GM12878 (cell line): Measurements from ENCODE around the gene ARHGAP22. TPM values are rescaled to one million over a fixed set of nuclear protein-coding genes. Genes with fewer than 3 reads are reported as not detected.

Source experiments
- ATAC-seq: fragments of 200-7000 bp; cut with Tn5 transposase; 3 replicates; pipeline ENCODE4 v1.9.1; 2020; ENCODE audit warnings: mild to moderate bottlenecking, moderate library complexity
- BruUV-seq: library from RNA; stranded (reverse); fragments of 400-500 nt; replicated peaks from 2 replicates; lab custom pipeline; 2021; lab: Mats Ljungman, UMichigan
- CTCF ChIA-PET: fragments of 300-600 bp; sonication (Branson Sonifier 250); formaldehyde crosslinking; extraction: SDS; loops from one replicate; lab custom pipeline; 2021; ENCODE audit warnings: inconsistent platforms; lab: Yijun Ruan, JAX
- POLR2A ChIA-PET: fragments of 350-600 bp; formaldehyde crosslinking; extraction: SDS; loops from one replicate; lab custom pipeline; 2021; ENCODE audit warnings: inconsistent platforms; lab: Charles Lee
- RAD21 ChIA-PET: fragments of 300-600 bp; sonication (Branson Sonifier 250); formaldehyde crosslinking; loops from one replicate; lab custom pipeline; 2023; ENCODE audit warnings: antibody characterized with exemption; ENCODE audit not compliant: unreplicated experiment; lab: Charles Lee
- SMC1A ChIA-PET: fragments of 300-600 bp; sonication (Branson Sonifier 250); formaldehyde crosslinking; loops from one replicate; lab custom pipeline; 2023; ENCODE audit not compliant: unreplicated experiment, uncharacterized antibody; lab: Charles Lee
- DNase-seq: peaks from one replicate; pipeline ENCODE4 v3.0.0-alpha.2; 2011; ENCODE audit warnings: low read depth, low spot score
- FAIRE-seq: peaks from 3 replicates; lab custom pipeline; 2011; peaks lifted over from hg19 to GRCh38; lab: Jason Lieb, UNC
- H2AFZ ChIP-seq: 2 replicates; pipeline ENCODE4 v1.6.0; 2011; ENCODE audit warnings: low read depth, low read length, control low read depth; ENCODE audit not compliant: control insufficient read depth
- H3K27ac ChIP-seq: 2 replicates; pipeline ENCODE4 v1.5.1; 2011; ENCODE audit warnings: control low read depth; ENCODE audit not compliant: control insufficient read depth, insufficient read depth
- H3K27me3 ChIP-seq, 2 experiments: replicated peaks in 1 of 2; 2 replicates each; pipeline versions ENCODE4 v1.6.0 to v1.6.1; 2011; ENCODE audit warnings: low read length in 1 of 2; ENCODE audit not compliant: control insufficient read depth in 2 of 2, insufficient read depth in 2 of 2
- H3K36me3 ChIP-seq, 2 experiments: 2 replicates each; pipeline ENCODE4 v1.5.1; 2011; ENCODE audit warnings: low read length in 1 of 2; ENCODE audit not compliant: control insufficient read depth in 2 of 2, insufficient read depth in 2 of 2
- H3K4me1 ChIP-seq: 2 replicates; pipeline ENCODE4 v1.6.1; 2011; ENCODE audit warnings: mild to moderate bottlenecking, low read length, moderate library complexity, mixed read lengths; ENCODE audit not compliant: control insufficient read depth, insufficient read depth
- H3K4me2 ChIP-seq: 2 replicates; pipeline ENCODE4 v1.6.0; 2011; ENCODE audit warnings: control low read depth; ENCODE audit not compliant: control insufficient read depth, insufficient read depth
- H3K4me3 ChIP-seq: fragments of 200-600 bp; sonication (generic); 2 replicates; pipeline ENCODE4 v1.5.1; 2016
- H3K79me2 ChIP-seq: 2 replicates; pipeline ENCODE4 v1.6.0; 2011; ENCODE audit warnings: low read length; ENCODE audit not compliant: control insufficient read depth, insufficient read depth
- H3K9ac ChIP-seq: 2 replicates; pipeline ENCODE4 v1.8.0; 2011; ENCODE audit warnings: low read length, control low read depth, mixed read lengths; ENCODE audit not compliant: control insufficient read depth, insufficient read depth
- H3K9me3 ChIP-seq: replicated peaks from 3 replicates; pipeline ENCODE4 v1.5.1; 2011; ENCODE audit warnings: mild to moderate bottlenecking, low read length; ENCODE audit not compliant: control insufficient read depth, insufficient read depth
- H4K20me1 ChIP-seq: 2 replicates; pipeline ENCODE4 v1.6.0; 2011; ENCODE audit not compliant: control insufficient read depth, insufficient read depth
- GATAD2B ChIP-seq: fragments of 450-650 bp; conservative IDR thresholded peaks from 2 replicates; pipeline ENCODE4 v1.6.1; 2017; ENCODE audit warnings: low read depth, mild to moderate bottlenecking, moderate library complexity
- HSF1 ChIP-seq: fragments of 150-350 bp; IDR thresholded peaks from 2 replicates; pipeline ENCODE4 v1.6.1; 2014; ENCODE audit warnings: mild to moderate bottlenecking, low read depth, low read length
- IRF4 ChIP-seq: IDR thresholded peaks from 2 replicates; pipeline ENCODE4 v1.6.1; 2011; ENCODE audit warnings: low read depth, low read length
- KDM1A ChIP-seq: fragments of 200-600 bp; sonication (generic); IDR thresholded peaks from 2 replicates; pipeline ENCODE4 v1.6.1; 2016; ENCODE audit warnings: borderline replicate concordance
- POU2F2 ChIP-seq: IDR thresholded peaks from 3 replicates; pipeline ENCODE4 v1.6.1; 2011; ENCODE audit warnings: low read depth, mild to moderate bottlenecking, low read length, borderline replicate concordance
- SUPT20H ChIP-seq: IDR thresholded peaks from 2 replicates; pipeline ENCODE4 v1.6.1; 2011; ENCODE audit warnings: low read depth, mild to moderate bottlenecking, low read length, moderate library complexity, borderline replicate concordance; ENCODE audit not compliant: control insufficient read depth
- SUZ12 ChIP-seq: fragments of 200-600 bp; sonication (generic); IDR thresholded peaks from one replicate; pipeline ENCODE4 v1.6.1; 2018; ENCODE audit warnings: antibody characterized with exemption, mild to moderate bottlenecking; ENCODE audit not compliant: unreplicated experiment
- USF2 ChIP-seq: IDR thresholded peaks from 2 replicates; pipeline ENCODE4 v1.6.1; 2011; ENCODE audit warnings: low read depth, low read length, improper control_type of control experiment, borderline replicate concordance
- WGBS: methylation state at CpG from one replicate; pipeline ENCODE4 v1.1.6; 2016; ENCODE audit warnings: low lambda C conversion rate; ENCODE audit not compliant: insufficient replicate concordance, insufficient coverage; ENCODE audit errors: missing lambda C conversion rate; 5-methylcytosine and 5-hydroxymethylcytosine counted together
- in situ Hi-C: fragments of 300-500 bp; cut with MboI; formaldehyde crosslinking; loops from 9 replicates; pipeline ENCODE4 v1.14.3; 2018; ENCODE audit warnings: mixed read lengths
- intact Hi-C: fragments of 100-400 bp; cut with micrococcal nuclease; formaldehyde crosslinking; loops from one replicate; pipeline ENCODE4 v1.14.2; 2022; ENCODE audit not compliant: unreplicated experiment
- polyA plus RNA-seq, 11 experiments: library from polyadenylated mRNA; depleted of rRNA in 4 of 11; unstranded in 6 of 11; stranded (reverse) in 5 of 11; fragments of >200 nt; fragmentation: Nextera tagmentation in 4 of 11; fragmentation: Illumina TruSeq in 1 of 11; extraction: Ambion mirVana in 4 of 11; extraction: Trizol in 1 of 11; gene quantifications; 1 replicate in 1 of 11; 2 replicates in 10 of 11; pipeline versions ENCODE4 v1.2.1 to v1.2.3, GENCODE V29; 2011 to 2016; ENCODE audit warnings: inconsistent platforms in 2 of 11, missing spikeins in 2 of 11, low read depth in 1 of 11
- total RNA-seq, 4 experiments: library from RNA; depleted of rRNA in 3 of 4; stranded (reverse); fragments of >200 nt in 3 of 4; fragmentation: Illumina TruSeq in 1 of 4; extraction: Trizol in 1 of 4; gene quantifications; 2 replicates each; pipeline versions ENCODE4 v1.2.1 to v1.2.3, GENCODE V29; 2013 to 2021

ARHGAP22 gene
- total and polyA plus RNA-seq, 10 of the 15 experiments (the other 5 are each of a cell fraction or from before 2014, with no cell fraction given) = 0.07 to 0.61 (median 0.18) TPM; not detected in 5

- no peaks in the 10 kb centered on the region for H3K79me2 ChIP-seq
- H3K36me3 ChIP-seq = no peaks in the 10 kb centered on the region
- H4K20me1 ChIP-seq = no peaks in the 10 kb centered on the region
- H3K4me2 ChIP-seq = no peak overlapping the region
- no peak for FAIRE-seq
- WGBS = 42% methylated on average over 8 of the region's 8 CpGs
- in situ Hi-C loops = no loop called here
- no peak for DNase-seq
- no peaks in the 10 kb centered on the region for H3K9me3 ChIP-seq
- no peak overlapping the region for H3K9ac ChIP-seq
- no TSS peak for BruUV-seq
- POLR2A ChIA-PET = interaction anchor here (0.5 to 0.9 kb wide), 2 partner anchors 13 to 632 kb away, joined by 3 to 5 read pairs; no protein-coding TSS in a partner anchor
- RAD21 ChIA-PET = interaction anchor here (0.6 to 12.6 kb wide), 12 partner anchors 8 to 243 kb away, joined by 3 to 383 read pairs (median 6); no protein-coding TSS in a partner anchor
- no peak for TF ChIP-seq HSF1
- TF ChIP-seq KDM1A = no peak
- TF ChIP-seq SUZ12 = no peak
- TF ChIP-seq USF2 = no peak
- no peak for TF ChIP-seq IRF4
- TF ChIP-seq SUPT20H = no peak
- TF ChIP-seq POU2F2 = no peak
- no peak for TF ChIP-seq GATAD2B
- H3K27me3 ChIP-seq = no peaks in the 10 kb centered on the region; a peak in 1 of 4 replicates
- H3K4me3 ChIP-seq = no peak overlapping the region
- ATAC-seq = no peak
- H2AFZ ChIP-seq = no peak overlapping the region
- intact Hi-C loops = loop anchor here (5.0 kb wide), 1 partner anchor 244 kb away; no protein-coding TSS in a partner anchor
- SMC1A ChIA-PET = interaction anchor here (0.7 to 8.6 kb wide), 14 partner anchors 8 to 245 kb away, joined by 3 to 298 read pairs (median 6); no protein-coding TSS in a partner anchor
- peaks cover 13% of the 10 kb centered on the region for H3K4me1 ChIP-seq
- CTCF ChIA-PET = interaction anchor here (1.2 to 17.1 kb wide), 17 partner anchors 9 to 244 kb away, joined by 3 to 664 read pairs (median 29); no protein-coding TSS in a partner anchor
- H3K27ac ChIP-seq = no peak overlapping the region
Observed at GRCh38 chr10:48606530-48607355, 1.9 kb upstream of the ARHGAP22 start.
